K562 (cell line): ENCODE data around the gene DYNC1H1.

Experiments used
- BHLHE40 ChIP-seq: IDR thresholded peaks from 2 replicates; pipeline ENCODE4 v1.6.1; 2011; ENCODE audit warnings: low read length, improper control_type of control experiment
- TFE3 ChIP-seq: fragments of 450-650 bp; formaldehyde crosslinking; IDR thresholded peaks from 2 replicates; pipeline ENCODE4 v1.4.0; 2020; ENCODE audit warnings: mild to moderate bottlenecking, mixed read lengths
- U2AF1 ChIP-seq: fragments of 200-400 bp; formaldehyde crosslinking; optimal IDR thresholded peaks from 2 replicates; pipeline ENCODE3; 2017; ENCODE audit warnings: mild to moderate bottlenecking, low read depth, low read length, moderate library complexity
- ZC3H4 ChIP-seq: sonication (generic); formaldehyde crosslinking; IDR thresholded peaks from 2 replicates; pipeline ENCODE4 v1.9.0; 2021; ENCODE audit warnings: missing genetic modification reagents, borderline replicate concordance
- ZKSCAN8 ChIP-seq: fragments of 200-800 bp; sonication (Bioruptor generic); IDR thresholded peaks from 2 replicates; pipeline ENCODE4 v1.6.1; 2016; ENCODE audit warnings: missing genetic modification characterization, missing compliant biosample characterization
- TF ChIP-seq, protein P1 (sequence below): fragments of 250-450 bp; sonication (Bioruptor Pico); IDR thresholded peaks from 2 replicates; pipeline ENCODE4 v1.8.0; 2022; ENCODE audit warnings: moderate library complexity, mild to moderate bottlenecking, inconsistent platforms
- TF ChIP-seq, protein P2 (sequence below), 3 experiments: IDR thresholded peaks in 2 of 3; conservative IDR thresholded peaks in 1 of 3; 2 replicates each; pipeline ENCODE4 v1.5.1; 2011 to 2012; ENCODE audit warnings: low read length in 3 of 3, mild to moderate bottlenecking in 3 of 3, control low read depth in 2 of 3, improper control_type of control experiment in 1 of 3, inconsistent platforms in 1 of 3, low read depth in 1 of 3, mixed read lengths in 1 of 3, moderate library complexity in 1 of 3; ENCODE audit not compliant: insufficient read depth in 2 of 3
- TF ChIP-seq, protein P3 (sequence below): fragments of 200-600 bp; sonication (generic); IDR thresholded peaks from one replicate; pipeline ENCODE4 v1.6.1; 2012; ENCODE audit warnings: mild to moderate bottlenecking, low read depth, low read length, inconsistent platforms

DNA sequence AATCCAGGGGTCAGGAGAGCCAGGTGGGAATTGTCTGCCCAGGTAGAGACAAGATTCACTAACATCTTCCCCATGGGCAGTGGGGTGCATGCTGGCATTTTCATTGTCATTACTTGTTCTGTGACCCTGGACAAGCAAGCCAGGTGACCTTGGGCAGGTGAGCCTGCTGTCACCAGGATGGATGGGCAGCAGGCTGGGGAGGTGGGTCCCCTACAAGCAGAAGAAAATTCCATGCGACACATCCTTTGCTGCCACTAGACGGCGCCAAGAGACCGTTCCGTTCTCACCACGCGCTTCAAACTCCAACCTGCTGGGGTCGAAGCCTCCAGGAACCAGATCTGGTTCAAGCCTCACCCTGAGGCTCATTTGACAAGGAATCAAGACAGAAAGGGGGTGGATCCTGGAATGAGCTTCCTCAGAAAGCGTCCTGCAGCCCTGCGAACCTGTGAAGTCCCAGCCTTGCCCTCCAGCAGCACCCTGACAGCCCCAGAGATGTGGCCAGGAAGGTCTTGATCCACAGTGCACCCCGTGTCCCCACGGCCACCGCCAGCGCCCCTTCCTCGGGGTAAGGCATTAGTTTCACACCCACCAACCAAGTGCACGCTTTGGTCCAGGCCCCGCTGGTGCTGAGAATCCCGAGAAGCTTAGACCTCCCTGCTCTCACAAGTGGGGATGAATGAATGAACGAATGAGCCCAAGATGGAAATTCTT, 3.2 kb upstream of the DYNC1H1 start:
- TF ChIP-seq, protein P1, sequence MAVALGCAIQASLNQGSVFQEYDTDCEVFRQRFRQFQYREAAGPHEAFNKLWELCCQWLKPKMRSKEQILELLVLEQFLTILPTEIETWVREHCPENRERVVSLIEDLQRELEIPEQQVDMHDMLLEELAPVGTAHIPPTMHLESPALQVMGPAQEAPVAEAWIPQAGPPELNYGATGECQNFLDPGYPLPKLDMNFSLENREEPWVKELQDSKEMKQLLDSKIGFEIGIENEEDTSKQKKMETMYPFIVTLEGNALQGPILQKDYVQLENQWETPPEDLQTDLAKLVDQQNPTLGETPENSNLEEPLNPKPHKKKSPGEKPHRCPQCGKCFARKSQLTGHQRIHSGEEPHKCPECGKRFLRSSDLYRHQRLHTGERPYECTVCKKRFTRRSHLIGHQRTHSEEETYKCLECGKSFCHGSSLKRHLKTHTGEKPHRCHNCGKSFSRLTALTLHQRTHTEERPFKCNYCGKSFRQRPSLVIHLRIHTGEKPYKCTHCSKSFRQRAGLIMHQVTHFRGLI: no peak
- TF ChIP-seq BHLHE40: no peak
- TF ChIP-seq, protein P2, sequence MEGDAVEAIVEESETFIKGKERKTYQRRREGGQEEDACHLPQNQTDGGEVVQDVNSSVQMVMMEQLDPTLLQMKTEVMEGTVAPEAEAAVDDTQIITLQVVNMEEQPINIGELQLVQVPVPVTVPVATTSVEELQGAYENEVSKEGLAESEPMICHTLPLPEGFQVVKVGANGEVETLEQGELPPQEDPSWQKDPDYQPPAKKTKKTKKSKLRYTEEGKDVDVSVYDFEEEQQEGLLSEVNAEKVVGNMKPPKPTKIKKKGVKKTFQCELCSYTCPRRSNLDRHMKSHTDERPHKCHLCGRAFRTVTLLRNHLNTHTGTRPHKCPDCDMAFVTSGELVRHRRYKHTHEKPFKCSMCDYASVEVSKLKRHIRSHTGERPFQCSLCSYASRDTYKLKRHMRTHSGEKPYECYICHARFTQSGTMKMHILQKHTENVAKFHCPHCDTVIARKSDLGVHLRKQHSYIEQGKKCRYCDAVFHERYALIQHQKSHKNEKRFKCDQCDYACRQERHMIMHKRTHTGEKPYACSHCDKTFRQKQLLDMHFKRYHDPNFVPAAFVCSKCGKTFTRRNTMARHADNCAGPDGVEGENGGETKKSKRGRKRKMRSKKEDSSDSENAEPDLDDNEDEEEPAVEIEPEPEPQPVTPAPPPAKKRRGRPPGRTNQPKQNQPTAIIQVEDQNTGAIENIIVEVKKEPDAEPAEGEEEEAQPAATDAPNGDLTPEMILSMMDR (IDR thresholded peaks at IDR 0.05 in 2 of 3, conservative IDR thresholded peaks at IDR 0.05 in 1 of 3; ENCODE audit: insufficient read depth in 2 of 3, low read depth in 1 of 3, low read length in 3 of 3): peak; percentile 84 to 96 (median 85)
- TF ChIP-seq ZKSCAN8: no peak
- TF ChIP-seq TFE3: no peak
- TF ChIP-seq ZC3H4 (CRISPR knock-in tag): no peak
- no peak for TF ChIP-seq U2AF1
- TF ChIP-seq, protein P3, sequence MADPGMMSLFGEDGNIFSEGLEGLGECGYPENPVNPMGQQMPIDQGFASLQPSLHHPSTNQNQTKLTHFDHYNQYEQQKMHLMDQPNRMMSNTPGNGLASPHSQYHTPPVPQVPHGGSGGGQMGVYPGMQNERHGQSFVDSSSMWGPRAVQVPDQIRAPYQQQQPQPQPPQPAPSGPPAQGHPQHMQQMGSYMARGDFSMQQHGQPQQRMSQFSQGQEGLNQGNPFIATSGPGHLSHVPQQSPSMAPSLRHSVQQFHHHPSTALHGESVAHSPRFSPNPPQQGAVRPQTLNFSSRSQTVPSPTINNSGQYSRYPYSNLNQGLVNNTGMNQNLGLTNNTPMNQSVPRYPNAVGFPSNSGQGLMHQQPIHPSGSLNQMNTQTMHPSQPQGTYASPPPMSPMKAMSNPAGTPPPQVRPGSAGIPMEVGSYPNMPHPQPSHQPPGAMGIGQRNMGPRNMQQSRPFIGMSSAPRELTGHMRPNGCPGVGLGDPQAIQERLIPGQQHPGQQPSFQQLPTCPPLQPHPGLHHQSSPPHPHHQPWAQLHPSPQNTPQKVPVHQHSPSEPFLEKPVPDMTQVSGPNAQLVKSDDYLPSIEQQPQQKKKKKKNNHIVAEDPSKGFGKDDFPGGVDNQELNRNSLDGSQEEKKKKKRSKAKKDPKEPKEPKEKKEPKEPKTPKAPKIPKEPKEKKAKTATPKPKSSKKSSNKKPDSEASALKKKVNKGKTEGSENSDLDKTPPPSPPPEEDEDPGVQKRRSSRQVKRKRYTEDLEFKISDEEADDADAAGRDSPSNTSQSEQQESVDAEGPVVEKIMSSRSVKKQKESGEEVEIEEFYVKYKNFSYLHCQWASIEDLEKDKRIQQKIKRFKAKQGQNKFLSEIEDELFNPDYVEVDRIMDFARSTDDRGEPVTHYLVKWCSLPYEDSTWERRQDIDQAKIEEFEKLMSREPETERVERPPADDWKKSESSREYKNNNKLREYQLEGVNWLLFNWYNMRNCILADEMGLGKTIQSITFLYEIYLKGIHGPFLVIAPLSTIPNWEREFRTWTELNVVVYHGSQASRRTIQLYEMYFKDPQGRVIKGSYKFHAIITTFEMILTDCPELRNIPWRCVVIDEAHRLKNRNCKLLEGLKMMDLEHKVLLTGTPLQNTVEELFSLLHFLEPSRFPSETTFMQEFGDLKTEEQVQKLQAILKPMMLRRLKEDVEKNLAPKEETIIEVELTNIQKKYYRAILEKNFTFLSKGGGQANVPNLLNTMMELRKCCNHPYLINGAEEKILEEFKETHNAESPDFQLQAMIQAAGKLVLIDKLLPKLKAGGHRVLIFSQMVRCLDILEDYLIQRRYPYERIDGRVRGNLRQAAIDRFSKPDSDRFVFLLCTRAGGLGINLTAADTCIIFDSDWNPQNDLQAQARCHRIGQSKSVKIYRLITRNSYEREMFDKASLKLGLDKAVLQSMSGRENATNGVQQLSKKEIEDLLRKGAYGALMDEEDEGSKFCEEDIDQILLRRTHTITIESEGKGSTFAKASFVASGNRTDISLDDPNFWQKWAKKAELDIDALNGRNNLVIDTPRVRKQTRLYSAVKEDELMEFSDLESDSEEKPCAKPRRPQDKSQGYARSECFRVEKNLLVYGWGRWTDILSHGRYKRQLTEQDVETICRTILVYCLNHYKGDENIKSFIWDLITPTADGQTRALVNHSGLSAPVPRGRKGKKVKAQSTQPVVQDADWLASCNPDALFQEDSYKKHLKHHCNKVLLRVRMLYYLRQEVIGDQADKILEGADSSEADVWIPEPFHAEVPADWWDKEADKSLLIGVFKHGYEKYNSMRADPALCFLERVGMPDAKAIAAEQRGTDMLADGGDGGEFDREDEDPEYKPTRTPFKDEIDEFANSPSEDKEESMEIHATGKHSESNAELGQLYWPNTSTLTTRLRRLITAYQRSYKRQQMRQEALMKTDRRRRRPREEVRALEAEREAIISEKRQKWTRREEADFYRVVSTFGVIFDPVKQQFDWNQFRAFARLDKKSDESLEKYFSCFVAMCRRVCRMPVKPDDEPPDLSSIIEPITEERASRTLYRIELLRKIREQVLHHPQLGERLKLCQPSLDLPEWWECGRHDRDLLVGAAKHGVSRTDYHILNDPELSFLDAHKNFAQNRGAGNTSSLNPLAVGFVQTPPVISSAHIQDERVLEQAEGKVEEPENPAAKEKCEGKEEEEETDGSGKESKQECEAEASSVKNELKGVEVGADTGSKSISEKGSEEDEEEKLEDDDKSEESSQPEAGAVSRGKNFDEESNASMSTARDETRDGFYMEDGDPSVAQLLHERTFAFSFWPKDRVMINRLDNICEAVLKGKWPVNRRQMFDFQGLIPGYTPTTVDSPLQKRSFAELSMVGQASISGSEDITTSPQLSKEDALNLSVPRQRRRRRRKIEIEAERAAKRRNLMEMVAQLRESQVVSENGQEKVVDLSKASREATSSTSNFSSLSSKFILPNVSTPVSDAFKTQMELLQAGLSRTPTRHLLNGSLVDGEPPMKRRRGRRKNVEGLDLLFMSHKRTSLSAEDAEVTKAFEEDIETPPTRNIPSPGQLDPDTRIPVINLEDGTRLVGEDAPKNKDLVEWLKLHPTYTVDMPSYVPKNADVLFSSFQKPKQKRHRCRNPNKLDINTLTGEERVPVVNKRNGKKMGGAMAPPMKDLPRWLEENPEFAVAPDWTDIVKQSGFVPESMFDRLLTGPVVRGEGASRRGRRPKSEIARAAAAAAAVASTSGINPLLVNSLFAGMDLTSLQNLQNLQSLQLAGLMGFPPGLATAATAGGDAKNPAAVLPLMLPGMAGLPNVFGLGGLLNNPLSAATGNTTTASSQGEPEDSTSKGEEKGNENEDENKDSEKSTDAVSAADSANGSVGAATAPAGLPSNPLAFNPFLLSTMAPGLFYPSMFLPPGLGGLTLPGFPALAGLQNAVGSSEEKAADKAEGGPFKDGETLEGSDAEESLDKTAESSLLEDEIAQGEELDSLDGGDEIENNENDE: no peak
